ENCODE results near the gene FAM180A. TPM values are rescaled to one million over a fixed set of nuclear protein-coding genes. Genes with fewer than 3 reads are reported as not detected.

FAM180A gene
- total RNA-seq, 1 experiment from 2014 or later: not detected

GRCh38 chr7:135712796-135713195 lies 35.8 kb downstream of the FAM180A start:
- BruUV-seq (replicated peaks): no TSS peak
- intact Hi-C loops (cut with micrococcal nuclease; ENCODE audit: unreplicated experiment) (no loop called here), in situ Hi-C loops (cut with HindIII; ENCODE audit: low pct_unique_long_range_greater_than_20kb, low sequenced_read_pairs) (no loop called here)
- Histone ChIP-seq H3K4me1 (ENCODE audit: control insufficient read depth, insufficient read depth, low read length) (peaks cover 20% of the 10 kb centered on the region; the same call in 1 of the 2 replicates), H3K36me3 (ENCODE audit: control insufficient read depth, insufficient read depth, low read length) (no peaks in the 10 kb centered on the region), H3K4me3 (ENCODE audit: low read depth in 2 of 2, low read length in 2 of 2) (no peak overlapping the region), H3K9me3 (ENCODE audit: control insufficient read depth, insufficient read depth, low read depth, low read length) (no peaks in the 10 kb centered on the region), H3K27me3 (ENCODE audit: control insufficient read depth, insufficient read depth, low read length) (no peaks in the 10 kb centered on the region), H3K27ac (ENCODE audit: low read length) (no peak overlapping the region)
- TF ChIP-seq REST (IDR thresholded peaks at IDR 0.05; ENCODE audit: insufficient read depth in 1 of 2, low read depth in 2 of 2, low read length in 1 of 2): no peak
- TF ChIP-seq TCF7L2 (IDR thresholded peaks at IDR 0.05; ENCODE audit: low read depth, low read length): no peak
- no peak for TF ChIP-seq SIN3A (IDR thresholded peaks at IDR 0.05; ENCODE audit: borderline replicate concordance, insufficient read depth, low read depth, low read length)
- no peak for TF ChIP-seq CTCF (IDR thresholded peaks at IDR 0.05)
- TF ChIP-seq POLR2AphosphoS5 (IDR thresholded peaks at IDR 0.05; ENCODE audit: low read depth, low read length): no peak
- POLR2A ChIA-PET: no interaction called here
- CTCF ChIA-PET: interaction anchor here (0.6 to 0.7 kb wide), 2 partner anchors 66 to 436 kb away, joined by 9 to 10 read pairs; no protein-coding TSS in a partner anchor
- DNase-seq (ENCODE audit: low read depth, low spot score) (no peak), ATAC-seq (no peak)

GRCh38 chr7:135712182-135712782 lies 36.3 kb downstream of the FAM180A start:
- DNase-seq (ENCODE audit: low read depth, low spot score) (no peak), ATAC-seq (no peak)
- Histone ChIP-seq H3K36me3 (ENCODE audit: control insufficient read depth, insufficient read depth, low read length) (no peaks in the 10 kb centered on the region), H3K4me3 (ENCODE audit: low read depth in 2 of 2, low read length in 2 of 2) (no peak overlapping the region), H3K27ac (ENCODE audit: low read length) (no peak overlapping the region), H3K4me1 (ENCODE audit: control insufficient read depth, insufficient read depth, low read length) (peaks cover 20% of the 10 kb centered on the region; the same call in 1 of the 2 replicates), H3K9me3 (ENCODE audit: control insufficient read depth, insufficient read depth, low read depth, low read length) (no peaks in the 10 kb centered on the region), H3K27me3 (ENCODE audit: control insufficient read depth, insufficient read depth, low read length) (no peaks in the 10 kb centered on the region)
- POLR2A ChIA-PET: no interaction called here
- CTCF ChIA-PET: interaction anchor here (0.6 to 0.7 kb wide), 4 partner anchors 66 to 436 kb away, joined by 4 to 10 read pairs (median 8); no protein-coding TSS in a partner anchor
- no TSS peak for BruUV-seq (replicated peaks)
- in situ Hi-C loops (cut with HindIII; ENCODE audit: low pct_unique_long_range_greater_than_20kb, low sequenced_read_pairs) (no loop called here), intact Hi-C loops (cut with micrococcal nuclease; ENCODE audit: unreplicated experiment) (no loop called here)
- TF ChIP-seq CTCF (IDR thresholded peaks at IDR 0.05): peak; percentile 10; the same call in 1 of the 2 replicates
- no peak for TF ChIP-seq SIN3A (IDR thresholded peaks at IDR 0.05; ENCODE audit: borderline replicate concordance, insufficient read depth, low read depth, low read length)

All from Panc1 (cell line).